Stimulated activated CD8-positive, alpha-beta memory T cell treated with anti-CD3 and anti-CD28 coated beads, Interleukin-4, amount 100 ng/mL, for 48 hours (primary cell): ENCODE data around the gene ALKBH3.
A peak's percentile ranks its signal among the peaks of the same experiment; 100 is the strongest.

Experiments used
- DNase-seq: peaks from one replicate; pipeline ENCODE4 v3.0.0-alpha.2; 2020

The ALKBH3 gene

DNA sequence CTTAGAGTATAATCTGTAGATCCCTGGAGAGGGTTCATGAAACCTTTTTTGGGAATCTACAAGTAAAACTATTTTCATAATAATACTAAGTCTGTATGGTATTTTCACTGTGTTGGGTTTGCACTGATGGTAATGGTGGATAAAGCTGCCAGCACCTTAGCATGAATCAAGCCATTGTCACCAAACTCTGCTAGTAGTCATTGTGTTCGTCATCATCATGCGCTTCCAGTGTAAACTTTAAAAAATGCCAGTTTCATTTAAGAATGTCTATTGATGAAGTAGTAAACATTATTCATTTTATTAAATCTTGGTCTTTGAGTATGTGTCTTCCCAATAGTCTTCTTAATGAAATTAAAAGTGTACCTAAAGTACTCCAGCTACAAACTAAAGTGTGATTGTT is 15.0 kb downstream of the ALKBH3 start:
- DNase-seq, result no peak

DNA sequence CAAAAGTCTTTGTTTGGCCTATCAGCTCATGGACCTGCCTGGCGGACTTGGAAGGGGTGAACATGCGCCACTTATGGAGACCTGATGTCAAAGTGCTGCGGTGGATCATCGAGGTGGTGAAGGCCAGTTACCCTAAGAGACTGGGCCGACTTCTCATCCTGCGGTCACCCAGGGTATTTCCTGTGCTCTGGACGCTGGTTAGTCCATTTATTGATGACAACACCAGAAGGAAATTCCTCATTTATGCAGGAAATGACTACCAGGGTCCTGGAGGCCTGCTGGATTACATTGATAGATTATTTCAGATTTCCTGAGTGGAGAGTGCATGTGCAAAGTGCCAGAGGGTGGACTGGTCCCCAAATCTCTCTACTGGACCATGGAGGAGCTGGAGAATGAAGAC is 17.9 kb downstream of the ALKBH3 start:
- no peak for DNase-seq

DNA sequence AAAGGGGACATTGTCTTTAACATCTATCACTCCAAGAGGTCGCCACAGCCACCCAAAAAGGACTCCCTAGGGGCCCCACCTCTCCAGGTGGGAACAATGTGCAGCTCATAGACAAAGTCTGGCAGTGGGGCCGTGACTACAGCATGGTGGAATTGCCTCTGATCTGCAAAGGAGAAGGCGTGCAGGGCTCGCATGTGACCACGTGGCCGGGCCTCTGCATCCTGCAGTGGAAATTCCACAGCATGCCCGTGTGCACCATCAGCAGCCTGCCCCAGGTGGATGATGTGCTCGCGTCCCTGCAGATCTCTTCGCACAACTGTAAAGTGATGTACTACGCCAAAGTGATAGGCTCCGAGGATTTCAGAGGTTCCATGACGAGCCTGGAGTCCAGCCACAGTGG is 18.5 kb downstream of the ALKBH3 start:
- no peak for DNase-seq

DNA sequence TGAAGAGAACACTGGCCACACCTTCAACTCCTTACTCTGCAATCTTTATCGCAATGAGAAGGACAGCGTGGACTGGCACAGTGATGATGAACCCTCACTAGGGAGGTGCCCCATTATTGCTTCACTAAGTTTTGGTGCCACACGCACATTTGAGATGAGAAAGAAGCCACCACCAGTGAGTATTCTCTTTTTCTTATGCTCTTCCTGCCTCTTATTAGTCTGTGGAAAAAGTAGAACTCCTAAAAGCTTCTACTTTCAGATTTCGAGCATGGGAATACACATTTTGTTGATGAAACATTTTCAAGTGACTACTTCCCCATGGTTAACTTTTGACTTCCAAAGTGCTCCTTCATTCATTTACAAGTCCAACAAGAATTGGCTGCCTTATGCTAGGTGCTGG is 20.9 kb downstream of the ALKBH3 start:
- no peak for DNase-seq

DNA sequence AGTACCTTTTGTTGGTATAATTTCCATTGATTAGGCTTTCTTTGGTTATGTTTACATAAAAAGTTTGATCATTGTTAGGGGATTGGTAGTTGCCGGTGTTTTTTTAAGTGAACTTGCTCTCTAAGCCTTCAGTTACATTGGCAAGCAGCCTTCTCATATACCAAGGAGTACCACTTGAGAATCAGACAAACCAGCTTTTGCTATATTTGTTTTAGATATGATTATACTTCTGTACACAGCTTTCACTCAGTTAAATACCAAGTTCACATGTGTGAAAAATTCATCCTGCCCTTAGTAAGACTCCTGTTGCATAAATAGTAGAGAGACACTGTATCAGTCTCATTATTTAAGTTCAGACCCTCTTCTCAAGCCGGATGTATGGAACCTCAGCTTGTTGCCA is 22.4 kb downstream of the ALKBH3 start:
- DNase-seq, result no peak

DNA sequence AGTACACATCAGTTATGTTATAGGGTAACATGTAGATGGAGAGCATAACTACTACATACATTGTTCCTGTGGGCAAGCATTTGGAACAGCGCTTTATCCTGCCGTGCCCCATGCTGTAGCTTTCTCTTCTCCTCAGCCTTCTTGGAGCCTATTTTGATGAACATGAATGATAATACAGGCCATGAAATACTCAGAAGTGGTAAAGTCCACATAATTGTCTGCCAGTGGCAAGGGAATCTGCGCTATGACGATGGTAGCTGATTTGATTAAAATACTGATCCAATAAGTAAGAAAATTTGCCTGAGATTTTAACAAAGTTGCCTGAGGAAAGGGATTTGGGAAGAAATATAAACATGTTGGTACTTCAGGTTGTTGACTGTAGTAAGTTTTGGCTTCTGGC is 23.3 kb downstream of the ALKBH3 start:
- DNase-seq, result no peak

DNA sequence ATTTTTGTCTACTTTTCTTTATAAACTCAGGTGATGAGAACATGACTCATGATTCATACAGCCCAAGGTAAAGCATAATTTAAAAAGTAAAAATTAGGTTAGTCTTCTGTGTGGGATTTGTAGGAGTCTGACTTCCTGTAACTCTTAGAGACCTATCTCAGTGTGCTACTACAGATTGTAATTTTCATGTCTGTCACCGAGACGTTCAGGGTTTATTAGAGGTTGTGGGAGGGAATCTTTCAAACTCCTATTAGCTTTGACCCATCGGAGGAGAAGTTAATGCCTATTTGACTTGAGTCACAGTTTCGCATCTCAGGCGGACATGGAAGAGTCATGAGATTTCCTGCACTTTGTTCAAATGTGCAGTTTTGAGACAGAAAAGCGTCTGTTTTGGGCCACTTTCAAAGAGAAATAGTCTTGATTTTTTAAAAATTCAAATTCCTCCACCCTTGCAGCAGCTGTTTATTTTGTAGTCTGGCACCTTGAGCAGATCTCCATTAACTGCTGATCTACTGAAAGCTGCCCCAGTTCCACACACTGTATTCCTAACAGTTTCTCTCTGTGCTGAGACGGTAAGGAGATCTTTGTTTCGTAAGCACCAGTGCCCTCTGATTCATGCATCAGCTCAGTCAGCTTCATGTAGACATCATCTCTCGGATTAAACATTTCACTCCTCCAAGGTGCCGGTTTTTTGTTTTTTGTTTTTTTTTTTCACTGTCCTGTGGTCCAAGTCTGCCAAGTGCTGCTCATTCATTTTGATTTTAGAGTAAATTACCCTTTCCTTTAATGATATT is 24.3 kb downstream of the ALKBH3 start:
- DNase-seq, result no peak

DNA sequence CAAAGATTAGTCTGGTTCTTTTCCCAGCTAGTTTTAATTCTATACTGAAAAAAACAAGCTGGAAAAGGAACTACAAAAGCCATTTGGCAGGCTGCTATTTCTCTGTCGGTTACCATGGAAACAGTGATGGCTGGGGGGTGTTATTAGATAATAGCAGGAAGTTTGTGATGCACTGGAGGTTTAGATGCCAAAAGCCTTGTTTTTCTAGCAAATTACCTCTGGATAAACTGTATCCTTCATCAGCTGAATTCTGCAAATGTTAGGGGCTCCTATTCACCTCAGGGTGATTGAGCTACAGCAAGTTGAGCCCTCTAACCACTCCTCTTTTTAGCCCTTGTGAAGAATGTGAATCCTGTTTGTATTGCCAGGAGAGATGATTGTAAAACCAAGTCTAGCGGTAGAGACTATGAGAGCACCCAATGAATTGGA is 25.2 kb downstream of the ALKBH3 start:
- no peak for DNase-seq

DNA sequence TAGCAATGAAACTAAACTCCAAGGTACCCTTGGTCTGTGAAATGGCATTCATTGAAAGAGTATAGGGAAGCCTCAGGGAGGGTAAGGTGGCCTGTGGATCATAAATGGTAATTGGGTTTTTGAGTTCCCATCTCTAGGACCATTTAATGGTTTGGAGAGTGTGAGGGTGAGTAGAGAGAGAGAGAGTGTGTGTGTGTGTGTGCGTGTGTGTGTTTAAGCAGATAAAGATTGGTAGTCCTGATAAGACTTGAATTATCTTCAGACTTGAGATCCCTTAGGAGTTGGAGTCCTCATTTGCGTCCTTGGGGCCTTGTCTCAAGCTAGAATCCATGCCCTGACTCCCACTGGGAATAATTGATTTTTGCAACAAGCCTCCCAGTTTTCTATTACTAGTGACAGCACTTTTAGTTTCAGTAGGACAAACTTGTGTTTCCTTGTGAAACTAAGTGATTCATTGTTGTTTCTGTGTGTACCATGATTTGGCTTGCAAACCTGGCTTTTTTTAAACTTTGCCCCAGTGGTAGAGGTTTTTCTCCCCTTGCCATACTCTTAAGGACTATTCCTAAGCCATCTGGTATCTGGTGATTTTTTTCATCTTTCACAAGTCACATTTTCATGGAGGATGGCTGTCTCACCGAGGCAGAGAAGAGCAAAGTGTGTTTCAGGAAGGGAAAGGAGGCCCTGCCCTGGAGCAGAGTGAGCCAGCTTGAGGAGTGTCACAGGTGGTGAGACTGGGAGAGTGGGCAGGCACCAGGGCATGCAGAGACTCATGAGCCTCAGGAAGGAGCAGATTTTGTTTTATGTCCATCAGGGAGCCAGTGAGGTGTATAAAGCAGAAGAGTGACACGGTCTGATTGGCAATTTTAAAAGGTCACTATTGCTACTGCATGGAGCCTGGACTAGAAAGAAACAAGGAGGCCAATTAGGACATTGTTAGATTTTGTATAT is 26.7 kb downstream of the ALKBH3 start:
- no peak for DNase-seq

DNA sequence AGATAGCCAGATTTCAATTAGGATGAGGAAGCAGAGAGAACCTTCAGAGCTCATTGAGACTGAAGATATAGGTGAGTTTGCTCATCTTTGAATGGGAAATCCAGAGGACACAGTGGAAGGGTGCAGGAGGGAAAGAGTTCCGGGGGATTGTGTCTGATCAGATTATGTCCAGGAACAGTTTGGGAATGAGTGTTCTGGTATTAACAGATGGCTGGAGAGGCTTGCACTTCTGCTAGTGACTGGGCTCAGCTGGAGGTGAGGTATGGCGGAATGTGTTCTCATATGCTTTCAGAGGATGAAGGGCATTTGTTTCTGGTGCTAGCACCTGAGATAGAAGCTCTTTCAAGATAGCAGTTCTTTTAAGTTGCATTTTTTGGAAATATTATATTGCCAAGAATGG is 27.6 kb downstream of the ALKBH3 start:
- DNase-seq, result no peak

DNA sequence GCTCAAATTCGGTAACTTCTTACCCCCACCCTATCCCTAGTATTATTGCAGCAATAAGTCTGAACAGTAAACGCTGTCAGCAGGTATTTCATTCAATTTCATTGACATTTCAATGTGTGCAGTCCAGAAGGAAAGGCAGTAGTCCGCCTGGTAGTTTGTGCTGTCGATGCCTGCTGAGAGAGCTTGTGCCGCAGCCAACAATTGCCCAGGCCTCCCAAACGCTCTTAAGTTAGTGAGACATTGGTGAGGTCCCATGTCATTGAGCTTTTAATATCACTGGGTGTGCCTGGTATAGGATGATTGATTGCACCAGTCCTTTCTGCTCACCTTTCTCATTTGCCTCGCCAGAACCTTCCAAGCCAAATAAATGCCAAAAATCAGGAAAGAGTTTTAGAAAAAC is 28.1 kb downstream of the ALKBH3 start:
- DNase-seq, result no peak

DNA sequence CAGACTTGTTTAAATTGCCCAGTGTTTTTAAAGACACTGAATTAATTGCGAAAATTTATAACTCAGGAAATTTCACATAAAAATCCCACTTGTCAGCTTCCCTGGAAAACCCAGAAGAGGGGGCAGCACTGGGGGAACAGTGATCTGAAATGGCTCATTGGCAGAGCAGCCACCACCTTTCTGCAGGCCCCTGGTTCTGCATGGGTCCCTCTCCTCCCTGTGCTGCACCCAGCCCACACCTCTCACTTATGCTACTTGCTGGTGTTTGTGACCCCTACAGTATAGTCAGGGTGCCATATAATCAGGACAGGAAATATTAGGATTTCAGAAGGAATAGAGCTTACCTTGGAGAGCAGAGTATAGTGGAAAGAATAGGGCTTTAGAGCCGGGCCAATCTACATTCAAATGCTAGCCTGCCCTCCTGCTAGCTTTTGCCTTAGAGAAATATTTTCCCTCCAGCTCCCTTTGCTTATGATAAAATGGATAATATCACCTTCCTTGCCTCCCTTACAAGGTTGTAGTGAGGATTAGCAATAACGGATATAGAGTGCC is 33.3 kb downstream of the ALKBH3 start:
- DNase-seq, result no peak

DNA sequence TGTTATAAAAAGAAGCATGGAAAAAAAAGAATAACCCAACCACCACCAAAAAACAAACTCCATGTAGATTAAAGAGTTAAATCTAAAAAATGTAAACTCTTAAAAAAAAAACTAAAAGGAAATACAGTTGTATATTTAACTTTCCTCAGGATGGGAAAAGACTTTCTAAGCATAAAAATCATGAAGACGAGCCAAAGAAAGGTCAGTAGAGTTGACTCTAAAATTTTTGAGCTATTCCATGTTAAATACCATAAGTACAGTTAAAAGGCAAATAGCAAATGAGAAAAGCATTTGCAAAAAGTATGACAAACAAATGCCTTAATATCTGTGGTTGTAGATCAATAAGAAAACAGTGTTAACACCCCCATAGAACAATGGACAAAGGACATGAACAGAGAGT is 33.8 kb downstream of the ALKBH3 start:
- no peak for DNase-seq

DNA sequence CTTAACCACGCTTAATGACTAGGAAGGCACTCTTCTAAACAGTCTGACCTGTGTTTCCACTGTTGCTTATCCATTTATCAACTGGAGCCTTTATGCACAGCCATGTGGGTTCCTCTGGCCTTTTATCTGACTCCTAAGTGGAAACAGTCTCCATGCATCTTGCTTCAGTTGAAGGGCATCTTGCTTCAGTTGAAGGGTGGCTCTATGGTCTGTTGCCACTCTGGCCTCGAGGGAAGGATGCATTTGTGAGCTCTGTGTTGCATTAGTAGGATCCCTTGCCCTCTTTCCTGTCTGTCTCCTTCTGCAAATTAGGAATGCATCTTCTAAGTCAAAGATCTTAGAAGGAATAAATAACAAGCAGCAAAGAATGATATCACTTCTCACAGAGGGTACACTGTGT is 36.0 kb downstream of the ALKBH3 start:
- DNase-seq, result no peak

DNA sequence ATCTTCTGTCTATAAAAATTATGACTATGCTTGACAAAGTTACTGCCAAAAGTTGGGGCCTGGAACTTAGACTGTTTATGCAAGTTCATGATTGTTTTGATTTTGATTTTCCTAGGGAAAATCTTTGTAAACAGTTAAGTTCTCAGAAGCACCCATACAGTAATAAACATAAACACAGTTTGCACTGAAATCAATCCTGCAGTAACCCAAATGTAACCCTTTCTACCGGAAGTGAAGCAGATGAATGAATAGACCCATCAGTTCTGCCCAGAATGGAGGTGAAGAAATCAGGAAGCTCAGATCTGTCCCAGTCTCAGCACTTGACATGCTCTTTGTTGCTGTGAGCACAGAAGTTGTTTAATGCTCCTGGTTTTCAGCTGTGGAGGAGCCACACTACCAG is 37.2 kb downstream of the ALKBH3 start:
- no peak for DNase-seq

DNA sequence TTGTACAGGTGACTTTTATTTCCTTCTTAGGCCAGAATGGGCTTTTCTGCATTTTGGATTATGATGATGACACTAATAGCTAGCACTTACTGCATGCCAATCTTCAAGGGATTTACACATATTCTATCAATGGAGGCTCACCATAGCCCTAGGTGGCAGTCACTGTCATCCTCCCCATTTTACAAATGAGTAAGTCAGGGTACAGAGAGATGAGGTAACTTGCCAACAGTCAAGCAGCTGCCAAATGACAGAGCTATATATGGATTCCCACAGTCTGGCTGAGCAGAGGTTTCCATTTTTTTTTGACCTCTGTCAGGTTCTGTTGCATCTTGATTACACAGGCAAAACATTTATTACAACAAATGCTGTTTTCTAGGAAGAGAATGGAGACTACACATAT is 38.0 kb downstream of the ALKBH3 start:
- no peak for DNase-seq

DNA sequence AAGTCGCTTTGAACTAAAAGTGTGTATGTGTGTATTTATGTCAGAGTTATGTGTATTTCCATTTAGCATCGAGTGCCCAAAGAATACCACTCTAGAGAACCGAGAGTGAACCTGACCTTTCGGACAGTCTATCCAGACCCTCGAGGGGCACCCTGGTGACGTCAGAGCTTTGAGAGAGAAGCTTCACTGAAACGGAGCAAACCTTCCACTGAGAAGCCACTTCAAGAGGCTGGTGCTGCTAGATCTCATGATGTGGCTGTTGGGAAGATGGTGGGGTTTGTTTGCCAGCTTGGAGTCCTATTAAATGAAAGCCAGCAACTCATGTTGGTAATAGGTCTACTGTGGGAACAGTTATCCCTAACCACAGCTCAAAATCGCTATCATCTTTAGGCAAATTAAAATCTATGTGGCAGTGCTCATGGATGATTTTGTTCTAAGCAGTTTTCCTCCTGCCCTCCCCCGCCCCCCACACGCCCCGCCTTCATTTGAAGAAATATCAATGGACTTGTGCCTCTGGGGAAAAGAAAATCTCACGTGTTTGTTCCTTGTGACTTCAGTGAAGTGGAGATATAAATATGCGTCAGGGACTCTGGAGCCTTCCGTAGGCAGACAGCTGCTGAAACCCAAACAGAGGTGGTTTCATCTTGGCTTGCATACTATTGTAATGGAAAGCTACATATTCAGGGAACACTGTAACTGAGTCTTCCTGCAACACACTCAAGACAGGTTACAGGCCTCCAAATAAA is 39.4 kb downstream of the ALKBH3 start:
- DNase-seq, result no peak

DNA sequence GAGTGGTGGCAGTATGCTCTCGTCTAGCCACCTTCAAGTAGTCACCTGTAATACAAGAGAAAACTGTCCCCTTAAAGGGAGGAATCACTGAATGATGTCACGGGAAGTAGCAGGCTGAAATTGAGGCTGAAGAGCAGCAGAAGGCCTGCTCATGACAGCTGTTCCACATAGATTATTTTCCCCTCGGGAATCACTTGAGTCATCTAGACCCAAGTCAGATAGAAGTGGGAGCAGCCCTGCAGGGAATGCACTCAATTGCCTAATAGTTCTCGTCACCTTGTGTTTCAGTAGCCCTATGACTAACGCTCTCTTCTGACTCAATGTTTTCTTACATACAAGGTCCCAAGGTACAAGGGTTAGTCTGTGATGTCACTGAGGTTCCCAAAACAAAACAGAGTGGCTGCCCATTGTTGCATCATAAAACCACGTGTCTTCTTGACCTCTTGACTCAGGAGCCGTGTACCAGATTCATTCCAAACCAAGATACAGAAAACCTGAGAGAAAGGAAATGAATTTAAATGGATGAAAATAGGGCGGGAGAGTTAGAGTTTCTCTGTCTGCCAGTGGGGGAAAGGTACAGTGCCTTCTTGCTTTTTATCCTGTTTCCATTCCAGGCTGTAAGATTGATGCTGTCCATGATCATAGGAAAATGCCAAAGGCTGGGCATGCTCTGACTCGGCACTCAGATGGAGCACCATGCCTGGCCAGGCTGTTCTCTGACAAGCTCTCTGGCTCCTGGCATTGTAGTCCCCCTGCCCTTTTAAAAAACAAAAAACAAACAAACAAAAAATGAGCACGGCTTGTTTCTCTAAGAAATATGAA is 40.2 kb downstream of the ALKBH3 start:
- peak; percentile 39 for DNase-seq

DNA sequence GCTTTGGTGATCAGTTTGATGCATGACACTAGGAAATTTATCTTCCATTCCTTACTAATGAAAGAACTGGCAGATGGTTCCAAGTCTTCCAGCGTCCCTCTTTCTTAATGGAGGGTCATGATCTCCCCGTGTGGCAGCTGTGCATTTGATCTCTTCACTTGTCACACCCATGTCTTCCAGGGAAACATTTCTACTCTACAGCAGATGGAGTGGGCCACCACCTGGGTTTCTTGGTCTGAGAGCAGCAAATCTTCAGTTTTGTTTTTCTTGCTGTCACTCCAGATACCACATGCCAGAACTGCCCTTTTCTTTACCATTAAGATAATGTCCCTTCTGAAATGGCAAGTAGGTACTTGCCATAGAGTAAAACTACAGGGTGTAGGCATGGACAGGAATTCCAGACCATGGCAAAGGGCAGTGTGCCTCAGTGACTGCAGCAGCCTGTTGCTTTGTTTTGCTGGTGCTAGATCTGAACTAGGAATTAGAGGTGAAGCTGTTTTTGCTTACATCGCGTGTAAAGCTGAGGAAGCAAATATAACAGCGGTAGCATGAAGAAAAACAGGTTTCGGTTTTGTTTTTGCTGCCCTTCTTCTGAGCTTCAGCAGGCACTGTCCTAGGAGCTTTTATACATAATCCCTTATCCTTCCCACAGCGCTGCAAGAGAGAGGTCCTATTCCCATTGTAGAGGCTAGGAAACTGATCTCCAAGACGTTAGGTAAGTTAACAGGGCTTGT is 41.1 kb downstream of the ALKBH3 start:
- no peak for DNase-seq

DNA sequence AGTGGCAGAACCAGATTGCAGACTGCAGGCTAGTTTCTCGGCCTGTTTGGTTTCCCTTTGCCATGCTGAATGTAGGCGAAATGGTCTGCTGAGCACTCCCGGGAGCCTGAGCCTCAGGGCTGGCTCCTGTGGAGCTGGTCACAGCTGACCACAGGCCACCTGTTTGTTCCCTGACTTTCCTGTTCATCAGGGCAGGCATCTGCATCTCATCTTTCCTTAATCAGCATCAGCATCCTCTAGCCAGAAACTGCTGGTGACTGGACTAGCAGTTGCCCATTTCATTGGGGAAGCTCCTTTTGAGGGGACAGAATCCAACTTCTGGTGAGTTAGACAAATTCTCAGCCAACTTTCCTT is 41.6 kb downstream of the ALKBH3 start:
- DNase-seq, result no peak

DNA sequence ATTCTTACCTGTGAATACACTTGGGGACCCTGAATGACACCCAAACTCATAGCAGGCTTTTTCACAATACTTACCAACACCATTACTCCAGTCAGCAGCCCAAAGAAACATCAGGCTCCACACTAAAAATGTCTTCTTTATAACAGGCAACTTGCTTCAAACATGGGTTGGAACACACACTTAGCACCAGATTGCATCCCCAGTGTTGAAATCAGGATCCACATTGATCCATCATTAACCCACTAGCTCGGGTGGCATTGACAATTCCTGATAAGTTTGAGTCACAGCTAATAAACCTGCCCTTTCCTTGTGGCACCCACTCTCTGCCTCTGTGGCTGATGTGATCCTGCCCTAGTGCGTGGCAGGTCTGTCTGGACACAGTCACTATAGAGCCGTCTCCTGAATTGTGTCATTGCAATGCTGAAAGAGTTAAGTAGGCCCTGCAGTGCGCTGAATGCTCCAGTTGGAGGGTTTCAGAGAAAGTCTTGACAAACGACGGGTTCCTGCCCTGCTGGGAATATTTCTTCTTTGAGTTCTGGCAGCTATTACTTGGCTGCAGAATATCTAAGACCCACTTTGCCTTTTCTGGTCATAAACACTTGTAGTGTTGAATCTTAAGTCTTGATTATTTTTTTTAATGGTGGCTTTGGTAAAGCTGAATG is 42.2 kb downstream of the ALKBH3 start:
- no peak for DNase-seq
